ENCODE data around the gene ADM2.

Gene ADM2

GRCh38 chr22:50479721-50480120, 1.6 kb upstream of the ADM2 start:
- peaks cover 17% of the 10 kb centered on the region for H3K27me3 ChIP-seq
- DNase-seq, result no peak
- H3K4me1 ChIP-seq, result no peaks in the 10 kb centered on the region
- no peak overlapping the region for H3K4me3 ChIP-seq (ENCODE audit: low read depth, low read length)
- TF ChIP-seq CTCF (IDR thresholded peaks at IDR 0.05; ENCODE audit: low read depth, low read length), result no peak
- no peaks in the 10 kb centered on the region for H3K9me3 ChIP-seq
- no peaks in the 10 kb centered on the region for H3K36me3 ChIP-seq

GRCh38 chr22:50481045-50481439, 301 bp upstream of the ADM2 start:
- Histone ChIP-seq H3K9me3 (no peaks in the 10 kb centered on the region), H3K27me3 (peaks cover 17% of the 10 kb centered on the region), H3K4me1 (peaks cover 4% of the 10 kb centered on the region), H3K4me3 (ENCODE audit: low read depth, low read length) (peak overlapping the region; percentile 60), H3K36me3 (no peaks in the 10 kb centered on the region)
- TF ChIP-seq CTCF (IDR thresholded peaks at IDR 0.05; ENCODE audit: low read depth, low read length), result no peak
- DNase-seq, result no peak

- H3K9me3 ChIP-seq, result no peaks in the 10 kb centered on the region
- peaks cover 17% of the 10 kb centered on the region for H3K27me3 ChIP-seq
- peak overlapping the region; percentile 60 for H3K4me3 ChIP-seq (ENCODE audit: low read depth, low read length)
- no peaks in the 10 kb centered on the region for H3K36me3 ChIP-seq
- no peak for DNase-seq
- H3K4me1 ChIP-seq, result peaks cover 4% of the 10 kb centered on the region
- TF ChIP-seq CTCF (IDR thresholded peaks at IDR 0.05; ENCODE audit: low read depth, low read length), result no peak
Observed at GRCh38 chr22:50482107-50483074, 1.0 kb downstream of the ADM2 start.

GRCh38 chr22:50483106-50483505, 1.8 kb downstream of the ADM2 start:
- DNase-seq, result no peak
- no peak for TF ChIP-seq CTCF (IDR thresholded peaks at IDR 0.05; ENCODE audit: low read depth, low read length)
- H3K4me1 ChIP-seq, result peaks cover 4% of the 10 kb centered on the region
- no peak overlapping the region for H3K4me3 ChIP-seq (ENCODE audit: low read depth, low read length)
- H3K27me3 ChIP-seq, result peaks cover 17% of the 10 kb centered on the region
- H3K9me3 ChIP-seq, result no peaks in the 10 kb centered on the region
- H3K36me3 ChIP-seq, result no peaks in the 10 kb centered on the region

GRCh38 chr22:50483556-50483955, 2.2 kb downstream of the ADM2 start:
- no peak for DNase-seq
- H3K27me3 ChIP-seq, result peaks cover 17% of the 10 kb centered on the region
- H3K4me1 ChIP-seq, result peaks cover 4% of the 10 kb centered on the region
- H3K4me3 ChIP-seq (ENCODE audit: low read depth, low read length), result no peak overlapping the region
- H3K9me3 ChIP-seq, result no peaks in the 10 kb centered on the region
- TF ChIP-seq CTCF (IDR thresholded peaks at IDR 0.05; ENCODE audit: low read depth, low read length), result no peak
- H3K36me3 ChIP-seq, result no peaks in the 10 kb centered on the region

All from BE2C (cell line).